GM03348 (cell line): ENCODE measurements around the gene SORT1.
A peak's percentile ranks its signal among the peaks of the same experiment; 100 is the strongest.
"Not testable (repeated sequence)": the region's sequence is repeated elsewhere in the genome, so short reads cannot be mapped to it uniquely, and the experiment has no call there.

Experiments used
- DNase-seq: peaks from one replicate; pipeline ENCODE4 v3.0.0; 2012; ENCODE audit warnings: low spot score

Gene SORT1

GRCh38 chr1:109298666-109299557 lies 98.8 kb downstream of the SORT1 start:
- peak; percentile 89 for DNase-seq

- no peak for DNase-seq
Measured at GRCh38 chr1:109296782-109297181, 100.9 kb downstream of the SORT1 start.

- no peak for DNase-seq
Measured at GRCh38 chr1:109295712-109296415, 101.9 kb downstream of the SORT1 start.

- no peak for DNase-seq
Measured at GRCh38 chr1:109294481-109294880, 103.2 kb downstream of the SORT1 start.

GRCh38 chr1:109293026-109293425 lies 104.7 kb downstream of the SORT1 start:
- no peak for DNase-seq

GRCh38 chr1:109292364-109292763 lies 105.4 kb downstream of the SORT1 start:
- DNase-seq, result no peak

- DNase-seq, result no peak
Measured at GRCh38 chr1:109290998-109291397, 106.7 kb downstream of the SORT1 start.

- no peak for DNase-seq
Measured at GRCh38 chr1:109290137-109290536, 107.6 kb downstream of the SORT1 start.

- not testable (repeated sequence) for DNase-seq
Measured at GRCh38 chr1:109286762-109287161, 111.0 kb downstream of the SORT1 start.

- no peak for DNase-seq
Measured at GRCh38 chr1:109283748-109284600, 113.7 kb downstream of the SORT1 start.

- peak; percentile 99 for DNase-seq
Measured at GRCh38 chr1:109282952-109283747, 114.6 kb downstream of the SORT1 start, which contains the start of gene PSRC1. TSS of gene PSRC1 (minus strand) at chr1:109283145.

- no peak for DNase-seq
Measured at GRCh38 chr1:109282497-109282951, 115.2 kb downstream of the SORT1 start.

GRCh38 chr1:109281680-109282496 lies 115.8 kb downstream of the SORT1 start:
- no peak for DNase-seq

GRCh38 chr1:109280862-109281261 lies 116.9 kb downstream of the SORT1 start:
- DNase-seq, result no peak

GRCh38 chr1:109279615-109280278 lies 118.0 kb downstream of the SORT1 start:
- DNase-seq, result no peak

- DNase-seq, result peak; percentile 88
Measured at GRCh38 chr1:109277434-109278204, 120.1 kb downstream of the SORT1 start.

GRCh38 chr1:109275706-109276345 lies 121.9 kb downstream of the SORT1 start:
- DNase-seq, result no peak
